ENCODE results near the gene KHSRP. TPM values are rescaled to one million over a fixed set of nuclear protein-coding genes. Genes with fewer than 3 reads are reported as not detected.

KHSRP gene
- total RNA-seq, 2 experiments from 2014 or later: 345 to 354 TPM

- H3K27me3 Mint-ChIP-seq (ENCODE audit: low read depth): no peaks in the 10 kb centered on the region
- no peak for ATAC-seq
- H3K27ac Mint-ChIP-seq: peak overlapping the region; percentile 97
- DNase-seq: no peak
- H3K9me3 Mint-ChIP-seq (ENCODE audit: insufficient read depth): no peaks in the 10 kb centered on the region
- ChIA-PET POLR2A (interaction anchor here (1.5 to 1.8 kb wide), 2 partner anchors 9 to 56 kb away, joined by 3 to 11 read pairs; partner anchors contain the start of gene DENND1C), CTCF (interaction anchor here (1.1 to 1.9 kb wide), 8 partner anchors 9 to 364 kb away, joined by 3 to 7 read pairs (median 4); partner anchors contain the start of genes ALKBH7, DENND1C and SLC25A23)
- H3K4me3 Mint-ChIP-seq: peak overlapping the region; percentile 68
- peaks cover 17% of the 10 kb centered on the region for H3K36me3 Mint-ChIP-seq (ENCODE audit: low read depth)
- H3K4me1 Mint-ChIP-seq (ENCODE audit: low read depth): peaks cover 38% of the 10 kb centered on the region
Measured at GRCh38 chr19:6425732-6426620, 1.4 kb upstream of the KHSRP start.

GRCh38 chr19:6424939-6425731 lies 524 bp upstream of the KHSRP start:
- Mint-ChIP-seq H3K36me3 (ENCODE audit: low read depth) (peaks cover 26% of the 10 kb centered on the region), H3K27ac (peak overlapping the region; percentile 97), H3K27me3 (ENCODE audit: low read depth) (no peaks in the 10 kb centered on the region), H3K9me3 (ENCODE audit: insufficient read depth) (no peaks in the 10 kb centered on the region), H3K4me1 (ENCODE audit: low read depth) (peaks cover 37% of the 10 kb centered on the region), H3K4me3 (peak overlapping the region; percentile 68)
- peak; percentile 100 for DNase-seq
- peak; percentile 90 for ATAC-seq
- ChIA-PET POLR2A (interaction anchor here (0.6 to 1.8 kb wide), 7 partner anchors 10 to 376 kb away, joined by 3 to 11 read pairs (median 4); partner anchors contain the start of genes DENND1C and GTF2F1), CTCF (interaction anchor here (0.7 to 1.9 kb wide), 12 partner anchors 10 to 363 kb away, joined by 3 to 7 read pairs (median 4); partner anchors contain the start of genes ALKBH7, DENND1C and SLC25A23)

- no peak for ATAC-seq
- Mint-ChIP-seq H3K4me1 (ENCODE audit: low read depth) (peaks cover 29% of the 10 kb centered on the region), H3K36me3 (ENCODE audit: low read depth) (peaks cover 38% of the 10 kb centered on the region), H3K27me3 (ENCODE audit: low read depth) (no peaks in the 10 kb centered on the region), H3K4me3 (peak overlapping the region; percentile 89), H3K9me3 (ENCODE audit: insufficient read depth) (no peaks in the 10 kb centered on the region), H3K27ac (peak overlapping the region; percentile 85)
- DNase-seq: peak; percentile 62
- POLR2A ChIA-PET: interaction anchor here (0.9 kb wide), 1 partner anchor 12 kb away, joined by 3 read pairs; no protein-coding TSS in a partner anchor
- CTCF ChIA-PET: no interaction called here
Measured at GRCh38 chr19:6423499-6424194, 964 bp downstream of the KHSRP start.

- ChIA-PET POLR2A (interaction anchor here (0.9 to 2.1 kb wide), 5 partner anchors 19 to 49 kb away, joined by 3 to 6 read pairs (median 4); partner anchors contain the start of genes ALKBH7, GTF2F1 and SLC25A23), CTCF (interaction anchor here (1.1 kb wide), 1 partner anchor 84 kb away, joined by 3 read pairs; no protein-coding TSS in a partner anchor)
- ATAC-seq: no peak
- Mint-ChIP-seq H3K36me3 (ENCODE audit: low read depth) (peaks cover 54% of the 10 kb centered on the region), H3K27ac (no peak overlapping the region), H3K4me1 (ENCODE audit: low read depth) (peaks cover 29% of the 10 kb centered on the region), H3K4me3 (no peak overlapping the region), H3K9me3 (ENCODE audit: insufficient read depth) (no peaks in the 10 kb centered on the region), H3K27me3 (ENCODE audit: low read depth) (no peaks in the 10 kb centered on the region)
- DNase-seq: no peak
Measured at GRCh38 chr19:6421075-6422014, 3.3 kb downstream of the KHSRP start.

GRCh38 chr19:6418562-6418932 lies 6.1 kb downstream of the KHSRP start:
- Mint-ChIP-seq H3K36me3 (ENCODE audit: low read depth) (peaks cover 69% of the 10 kb centered on the region), H3K4me1 (ENCODE audit: low read depth) (peaks cover 18% of the 10 kb centered on the region), H3K27ac (no peak overlapping the region), H3K27me3 (ENCODE audit: low read depth) (no peaks in the 10 kb centered on the region), H3K9me3 (ENCODE audit: insufficient read depth) (no peaks in the 10 kb centered on the region), H3K4me3 (no peak overlapping the region)
- CTCF ChIA-PET: no interaction called here
- POLR2A ChIA-PET: interaction anchor here (0.6 kb wide), 2 partner anchors 21 to 410 kb away, joined by 3 to 4 read pairs; no protein-coding TSS in a partner anchor
- ATAC-seq (no peak), DNase-seq (no peak)

- POLR2A ChIA-PET: interaction anchor here (0.6 kb wide), 1 partner anchor 411 kb away, joined by 4 read pairs; no protein-coding TSS in a partner anchor
Measured at GRCh38 chr19:6417713-6418561, 6.7 kb downstream of the KHSRP start.

GRCh38 chr19:6416658-6417405 lies 7.8 kb downstream of the KHSRP start:
- Mint-ChIP-seq H3K9me3 (ENCODE audit: insufficient read depth) (no peaks in the 10 kb centered on the region), H3K27me3 (ENCODE audit: low read depth) (no peaks in the 10 kb centered on the region), H3K4me1 (ENCODE audit: low read depth) (peaks cover 1% of the 10 kb centered on the region), H3K36me3 (ENCODE audit: low read depth) (peaks cover 59% of the 10 kb centered on the region), H3K27ac (no peak overlapping the region), H3K4me3 (no peak overlapping the region)
- ATAC-seq: no peak
- POLR2A ChIA-PET: no interaction called here
- no peak for DNase-seq
- CTCF ChIA-PET: no interaction called here

More at GRCh38 chr19:6417713-6418561, 6.7 kb downstream of the KHSRP start:
- ATAC-seq (no peak), DNase-seq (no peak)
- no peak overlapping the region for H3K4me3 Mint-ChIP-seq
- peaks cover 12% of the 10 kb centered on the region for H3K4me1 Mint-ChIP-seq (ENCODE audit: low read depth)
- H3K36me3 Mint-ChIP-seq (ENCODE audit: low read depth): peaks cover 66% of the 10 kb centered on the region
- H3K9me3 Mint-ChIP-seq (ENCODE audit: insufficient read depth): no peaks in the 10 kb centered on the region
- CTCF ChIA-PET: no interaction called here
- no peaks in the 10 kb centered on the region for H3K27me3 Mint-ChIP-seq (ENCODE audit: low read depth)
- H3K27ac Mint-ChIP-seq: no peak overlapping the region

- ChIA-PET CTCF (no interaction called here), POLR2A (no interaction called here)
- DNase-seq (no peak), ATAC-seq (no peak)
- Mint-ChIP-seq H3K9me3 (ENCODE audit: insufficient read depth) (no peaks in the 10 kb centered on the region), H3K27ac (no peak overlapping the region), H3K36me3 (ENCODE audit: low read depth) (peaks cover 54% of the 10 kb centered on the region), H3K27me3 (ENCODE audit: low read depth) (no peaks in the 10 kb centered on the region), H3K4me3 (no peak overlapping the region), H3K4me1 (ENCODE audit: low read depth) (no peaks in the 10 kb centered on the region)
Measured at GRCh38 chr19:6415591-6416190, 8.9 kb downstream of the KHSRP start.

- ATAC-seq: no peak
- CTCF ChIA-PET: no interaction called here
- POLR2A ChIA-PET: no interaction called here
- Mint-ChIP-seq H3K27me3 (ENCODE audit: low read depth) (no peaks in the 10 kb centered on the region), H3K36me3 (ENCODE audit: low read depth) (peaks cover 47% of the 10 kb centered on the region), H3K27ac (no peak overlapping the region), H3K9me3 (ENCODE audit: insufficient read depth) (no peaks in the 10 kb centered on the region), H3K4me3 (no peak overlapping the region), H3K4me1 (ENCODE audit: low read depth) (no peaks in the 10 kb centered on the region)
- no peak for DNase-seq
Measured at GRCh38 chr19:6414793-6415590, 9.6 kb downstream of the KHSRP start.

Data from activated CD8-positive, alpha-beta T cell treated with anti-CD3 and anti-CD28 coated beads, Interleukin-2, amount 10 ng/mL, durations not matched to agents 7 days and 5 days (primary cell).